Common myeloid progenitor, CD34-positive (primary cell): ENCODE data around the gene KLHL21.
"Not testable (repeated sequence)": the region's sequence is repeated elsewhere in the genome, so short reads cannot be mapped to it uniquely, and the experiment has no call there.

Experiments
- CTCF ChIA-PET: fragments of 350-600 bp; sonication (Branson Sonifier 250); formaldehyde crosslinking; loops from one replicate; lab custom pipeline; 2021; ENCODE audit warnings: antibody characterized with exemption; lab: Charles Lee
- POLR2A ChIA-PET: fragments of 350-600 bp; sonication (Branson Sonifier 250); formaldehyde crosslinking; loops from one replicate; lab custom pipeline; 2021; ENCODE audit warnings: antibody characterized with exemption; lab: Charles Lee
- DNase-seq, 3 donors: peaks; one replicate each; pipeline versions ENCODE4 v3.0.0 to v3.0.0-alpha.2; 2013
- H3K27ac ChIP-seq, 2 experiments: 1 replicate in 1 of 2; 2 replicates in 1 of 2; pipeline ENCODE4 v1.7.0; 2013; ENCODE audit warnings: inconsistent platforms in 2 of 2, low read length in 2 of 2, mild to moderate bottlenecking in 2 of 2, low read depth in 1 of 2, moderate library complexity in 1 of 2; ENCODE audit not compliant: severe bottlenecking in 2 of 2, insufficient read depth in 1 of 2, poor library complexity in 1 of 2
- H3K27me3 ChIP-seq, 5 experiments: replicated peaks in 2 of 5; 1 replicate in 3 of 5; 2 replicates in 2 of 5; pipeline versions ENCODE4 v1.6.1 to v1.7.0; 2013; ENCODE audit warnings: low read length in 4 of 5, mild to moderate bottlenecking in 2 of 5, moderate library complexity in 2 of 5, inconsistent platforms in 1 of 5; ENCODE audit not compliant: insufficient read depth in 5 of 5, control insufficient read depth in 4 of 5
- H3K36me3 ChIP-seq, 4 experiments: 1 replicate in 2 of 4; 2 replicates in 2 of 4; pipeline versions ENCODE4 v1.6.1 to v1.7.0; 2013; ENCODE audit warnings: low read length in 3 of 4, control low read depth in 1 of 4, mild to moderate bottlenecking in 1 of 4; ENCODE audit not compliant: control insufficient read depth in 4 of 4, insufficient read depth in 4 of 4
- H3K4me1 ChIP-seq, 4 experiments: 1 replicate in 3 of 4; 2 replicates in 1 of 4; pipeline versions ENCODE4 v1.6.1 to v1.7.1; 2013; ENCODE audit warnings: low read length in 3 of 4, mild to moderate bottlenecking in 3 of 4, control low read depth in 1 of 4, inconsistent platforms in 1 of 4, moderate library complexity in 1 of 4; ENCODE audit not compliant: control insufficient read depth in 4 of 4, insufficient read depth in 4 of 4; ENCODE audit errors: control extremely low read depth in 1 of 4
- H3K4me3 ChIP-seq, 7 experiments: 1 replicate in 4 of 7; 2 replicates in 3 of 7; pipeline versions ENCODE4 v1.5.1 to v1.7.0; 2013; ENCODE audit warnings: mild to moderate bottlenecking in 7 of 7, low read length in 6 of 7, moderate library complexity in 6 of 7, inconsistent platforms in 2 of 7, low read depth in 2 of 7, control low read depth in 1 of 7; ENCODE audit not compliant: insufficient read depth in 4 of 7, control insufficient read depth in 1 of 7; ENCODE audit errors: extremely low read depth in 1 of 7
- H3K9me3 ChIP-seq, 5 experiments: 1 replicate in 4 of 5; 2 replicates in 1 of 5; pipeline versions ENCODE4 v1.6.1 to v1.7.1; 2013; ENCODE audit warnings: low read length in 4 of 5, mild to moderate bottlenecking in 2 of 5, inconsistent platforms in 1 of 5, low read depth in 1 of 5, moderate library complexity in 1 of 5; ENCODE audit not compliant: control insufficient read depth in 4 of 5, insufficient read depth in 2 of 5; ENCODE audit errors: control extremely low read depth in 1 of 5
- WGBS: methylation state at CpG from one replicate; pipeline ENCODE4 v1.1.5; 2013; ENCODE audit not compliant: insufficient coverage; 5-methylcytosine and 5-hydroxymethylcytosine counted together

KLHL21 gene

GRCh38 chr1:6599991-6600390 is 2.7 kb downstream of the KLHL21 start:
- Histone ChIP-seq H3K36me3 (peaks cover 1 to 41% (median 30%) of the 10 kb centered on the region in 4 experiments), H3K27ac (peak overlapping the region in 1 of 2 experiments; percentile 87), H3K4me1 (peaks cover 10 to 61% (median 57%) of the 10 kb centered on the region in 4 experiments), H3K4me3 (peak overlapping the region; percentile 72 to 97 (median 89))
- ChIA-PET CTCF (interaction anchor here (0.6 to 6.5 kb wide), 8 partner anchors 10 to 47 kb away, joined by 3 to 48 read pairs (median 4); partner anchors contain the start of gene ZBTB48), POLR2A (interaction anchor here (0.7 to 1.7 kb wide), 2 partner anchors 18 to 19 kb away, joined by 3 to 8 read pairs; no protein-coding TSS in a partner anchor)
- DNase-seq, H3K9me3 ChIP-seq, H3K27me3 ChIP-seq: not testable (repeated sequence)
- WGBS = 20% methylated on average over 6 of the region's 8 CpGs

- Histone ChIP-seq H3K4me1 (peaks cover 10 to 59% (median 55%) of the 10 kb centered on the region in 4 experiments), H3K36me3 (peaks cover 2 to 47% (median 33%) of the 10 kb centered on the region in 4 experiments), H3K27me3 (no peaks in the 10 kb centered on the region), H3K27ac (peak overlapping the region; percentile 25 to 66), H3K9me3 (no peaks in the 10 kb centered on the region), H3K4me3 (peak overlapping the region in 6 of 7 experiments; percentile 16 to 97 (median 60))
- 79% methylated on average over 26 of the region's 31 CpGs for WGBS
- ChIA-PET CTCF (interaction anchor here (0.6 to 6.5 kb wide), 8 partner anchors 10 to 46 kb away, joined by 3 to 48 read pairs (median 4); partner anchors contain the start of gene ZBTB48), POLR2A (interaction anchor here (0.7 to 1.7 kb wide), 2 partner anchors 18 to 19 kb away, joined by 3 to 8 read pairs; no protein-coding TSS in a partner anchor)
- peak; percentile 60 to 84 (median 80) for DNase-seq
These were observed 3.3 kb downstream of the KLHL21 start for GRCh38 chr1:6599141-6599975.

- WGBS = 97% methylated on average over 6 of the region's 6 CpGs
- Histone ChIP-seq H3K27ac (no peak overlapping the region), H3K4me3 (no peak overlapping the region), H3K27me3 (no peaks in the 10 kb centered on the region), H3K9me3 (no peaks in the 10 kb centered on the region), H3K4me1 (peaks cover 7 to 52% (median 46%) of the 10 kb centered on the region in 4 experiments), H3K36me3 (peaks cover 7 to 63% (median 47%) of the 10 kb centered on the region in 4 experiments)
- POLR2A ChIA-PET = no interaction called here
- no peak for DNase-seq
- CTCF ChIA-PET = interaction anchor here (0.9 to 1.9 kb wide), 3 partner anchors 9 to 37 kb away, joined by 3 to 12 read pairs (median 4); no protein-coding TSS in a partner anchor
These were observed 4.9 kb downstream of the KLHL21 start for GRCh38 chr1:6597777-6598131.

- POLR2A ChIA-PET = no interaction called here
- Histone ChIP-seq H3K27me3 (no peaks in the 10 kb centered on the region), H3K36me3 (peaks cover 7 to 69% (median 53%) of the 10 kb centered on the region in 4 experiments), H3K27ac (no peak overlapping the region), H3K9me3 (no peaks in the 10 kb centered on the region), H3K4me3 (no peak overlapping the region), H3K4me1 (peaks cover 7 to 54% (median 48%) of the 10 kb centered on the region in 4 experiments)
- CTCF ChIA-PET = interaction anchor here (0.9 to 1.9 kb wide), 3 partner anchors 8 to 38 kb away, joined by 3 to 12 read pairs (median 4); no protein-coding TSS in a partner anchor
- DNase-seq = no peak
- WGBS = 100% methylated on average over 12 of the region's 15 CpGs
These were observed 5.5 kb downstream of the KLHL21 start for GRCh38 chr1:6596886-6597776.

- peaks cover 7 to 75% (median 56%) of the 10 kb centered on the region in 4 experiments for H3K36me3 ChIP-seq
- POLR2A ChIA-PET = no interaction called here
- H3K4me1 ChIP-seq = peaks cover 10 to 55% (median 49%) of the 10 kb centered on the region in 4 experiments
- 84% methylated on average over 6 of the region's 7 CpGs for WGBS
- DNase-seq = no peak
- CTCF ChIA-PET = interaction anchor here (1.2 kb wide), 1 partner anchor 43 kb away, joined by 3 read pairs; no protein-coding TSS in a partner anchor
- H3K27me3 ChIP-seq = no peaks in the 10 kb centered on the region
- no peak overlapping the region for H3K4me3 ChIP-seq
- H3K9me3 ChIP-seq = no peaks in the 10 kb centered on the region
- H3K27ac ChIP-seq = no peak overlapping the region
These were observed 6.3 kb downstream of the KLHL21 start for GRCh38 chr1:6596351-6596750.

- 96% methylated on average over 11 of the region's 11 CpGs for WGBS
- H3K4me1 ChIP-seq = peaks cover 8 to 57% (median 49%) of the 10 kb centered on the region in 4 experiments
- no peak overlapping the region for H3K27ac ChIP-seq
- no peaks in the 10 kb centered on the region for H3K9me3 ChIP-seq
- H3K36me3 ChIP-seq = peaks cover 7 to 81% (median 60%) of the 10 kb centered on the region in 4 experiments
- H3K4me3 ChIP-seq = no peak overlapping the region
- no peaks in the 10 kb centered on the region for H3K27me3 ChIP-seq
- ChIA-PET CTCF (interaction anchor here (1.2 kb wide), 1 partner anchor 42 kb away, joined by 3 read pairs; no protein-coding TSS in a partner anchor), POLR2A (no interaction called here)
- DNase-seq = no peak
These were observed 7.5 kb downstream of the KLHL21 start for GRCh38 chr1:6594977-6595740.
